ENCODE results near the gene CHPT1. TPM values are rescaled to one million over a fixed set of nuclear protein-coding genes. Genes with fewer than 3 reads are reported as not detected.

CHPT1 gene
- total and polyA plus RNA-seq, 9 of the 15 experiments (the other 6 are each of a cell fraction or from before 2014, with no cell fraction given) = 15.3 to 210 (median 91.9) TPM

- ChIA-PET POLR2A (interaction anchor here (0.6 kb wide), 1 partner anchor 15 kb away, joined by 3 read pairs; no protein-coding TSS in a partner anchor), CTCF (ENCODE audit: low intra/inter-chr PET ratio) (no interaction called here)
- peak overlapping the region; percentile 30; the same call in 1 of the 3 replicates for H3K27ac ChIP-seq (ENCODE audit: extremely low read depth, low read depth, low read length)
- intact Hi-C loops (cut with micrococcal nuclease) = loop anchor here (5.0 kb wide), 1 partner anchor 41 kb away; no protein-coding TSS in a partner anchor
- peaks cover 86% of the 10 kb centered on the region for H3K79me2 ChIP-seq (ENCODE audit: control insufficient read depth, insufficient read depth, low read length)
- peaks cover 45% of the 10 kb centered on the region for H3K36me3 ChIP-seq (ENCODE audit: control insufficient read depth, insufficient read depth, low read length)
- H3K9ac ChIP-seq (ENCODE audit: insufficient read depth in 1 of 2, low read depth in 2 of 2, low read length in 2 of 2) = peak overlapping the region; percentile 19 to 53; a peak in 2 of 4 replicates
- in situ Hi-C loops (cut with MboI) = no loop called here
- no peak for TF ChIP-seq TEAD4 (IDR thresholded peaks at IDR 0.05; ENCODE audit: low read length)
- TF ChIP-seq TEAD4 (CRISPR knock-in tag; IDR thresholded peaks at IDR 0.05; ENCODE audit: borderline replicate concordance) = no peak
- TF ChIP-seq RCOR1 (IDR thresholded peaks at IDR 0.05; ENCODE audit: borderline replicate concordance in 1 of 2, low read depth in 2 of 2, low read length in 2 of 2) = peak in 1 of 2 experiments; percentile 21; a peak in 1 of 4 replicates
- TF ChIP-seq NRF1 (conservative IDR thresholded peaks at IDR 0.05 in 1 of 2, IDR thresholded peaks at IDR 0.05 in 1 of 2) = peak; percentile 32 to 38; a peak in 2 of 4 replicates
- no peak for TF ChIP-seq RB1 (IDR thresholded peaks at IDR 0.05; ENCODE audit: low read depth)
- TF ChIP-seq ZNF133 (CRISPR knock-in tag; IDR thresholded peaks at IDR 0.05) = no peak
- no peak for TF ChIP-seq TARDBP (IDR thresholded peaks at IDR 0.05)
- no peak for TF ChIP-seq NR2C2 (CRISPR knock-in tag; IDR thresholded peaks at IDR 0.05)
- TF ChIP-seq NR2C2 (tag; IDR thresholded peaks at IDR 0.05) = peak; percentile 35; the same call in 1 of the 2 replicates
- TF ChIP-seq ZNF707 (CRISPR knock-in tag; conservative IDR thresholded peaks at IDR 0.05) = no peak
- TF ChIP-seq, protein P1, sequence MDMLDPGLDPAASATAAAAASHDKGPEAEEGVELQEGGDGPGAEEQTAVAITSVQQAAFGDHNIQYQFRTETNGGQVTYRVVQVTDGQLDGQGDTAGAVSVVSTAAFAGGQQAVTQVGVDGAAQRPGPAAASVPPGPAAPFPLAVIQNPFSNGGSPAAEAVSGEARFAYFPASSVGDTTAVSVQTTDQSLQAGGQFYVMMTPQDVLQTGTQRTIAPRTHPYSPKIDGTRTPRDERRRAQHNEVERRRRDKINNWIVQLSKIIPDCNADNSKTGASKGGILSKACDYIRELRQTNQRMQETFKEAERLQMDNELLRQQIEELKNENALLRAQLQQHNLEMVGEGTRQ (CRISPR knock-in tag; IDR thresholded peaks at IDR 0.05) = no peak
- no peak for TF ChIP-seq ZNF217 (CRISPR knock-in tag; IDR thresholded peaks at IDR 0.05)
- TF ChIP-seq LEF1 (IDR thresholded peaks at IDR 0.05) = no peak
- TF ChIP-seq NEUROD1 (IDR thresholded peaks at IDR 0.05; ENCODE audit: borderline replicate concordance, low read depth, low read length, partially characterized antibody) = no peak
- no peak for TF ChIP-seq MYBL2 (IDR thresholded peaks at IDR 0.05; ENCODE audit: low read depth)
- no peak for TF ChIP-seq MYBL2 (CRISPR knock-in tag; IDR thresholded peaks at IDR 0.05; ENCODE audit: borderline replicate concordance)
- no peak for TF ChIP-seq ZNF184 (CRISPR knock-in tag; IDR thresholded peaks at IDR 0.05)
- TF ChIP-seq HES1 (IDR thresholded peaks at IDR 0.05; ENCODE audit: low read depth) = no peak
- FAIRE-seq (peak; percentile 72), ATAC-seq (peak; percentile 79), DNase-seq (ENCODE audit: extremely low read depth in 1 of 4, low spot score in 3 of 4) (peak in 1 of 4 experiments; percentile 49)
- H4K20me1 ChIP-seq (replicated peaks; ENCODE audit: control insufficient read depth, insufficient read depth, low read length) = no peaks in the 10 kb centered on the region; the same call in 1 of the 2 replicates
- 44% methylated on average over 5 of the region's 5 CpGs for WGBS (ENCODE audit: insufficient coverage, low coverage, missing lambda C conversion rate)
- BruUV-seq (replicated peaks) = no TSS peak
- H3K9me1 ChIP-seq (ENCODE audit: control insufficient read depth, insufficient read depth, low read length) = no peaks in the 10 kb centered on the region
- H3K4me3 ChIP-seq = no peak overlapping the region
- H3K9me3 ChIP-seq (replicated peaks; ENCODE audit: control insufficient read depth, insufficient read depth, low read depth, low read length) = no peaks in the 10 kb centered on the region
- no peaks in the 10 kb centered on the region for H3K27me3 ChIP-seq (ENCODE audit: control insufficient read depth in 2 of 2, insufficient read depth in 2 of 2, low read length in 2 of 2)
- no peak overlapping the region; the same call in 1 of the 2 replicates for H2AFZ ChIP-seq (ENCODE audit: low read depth, low read length)
- H3K4me2 ChIP-seq (ENCODE audit: insufficient read depth, low read length) = peak overlapping the region; percentile 51; the same call in 1 of the 2 replicates
- H3K4me1 ChIP-seq (replicated peaks in 1 of 2; ENCODE audit: control insufficient read depth in 2 of 2, insufficient read depth in 2 of 2, low read length in 2 of 2) = peaks cover 3 to 15% of the 10 kb centered on the region in 2 experiments; a peak in 4 of 5 replicates
Observed at GRCh38 chr12:101713059-101713682, 15.7 kb downstream of the CHPT1 start.

Measured in K562 (cell line).